Fibroblast of skin of left biceps (primary cell): ENCODE measurements around the gene GRIA3.

Source experiments
- DNase-seq, 2 experiments: peaks; one replicate each; pipeline ENCODE4 v3.0.0-alpha.2; 2013; ENCODE audit warnings: low read depth in 2 of 2

GRIA3 gene

GRCh38 chrX:123184219-123184865, at the start of gene GRIA3:
TSS of gene GRIA3 (plus strand) at chrX:123184278. CDS start at chrX:123184536, 258 bp downstream.
- no peak for DNase-seq

GRCh38 chrX:123138473-123138872, 45.6 kb upstream of the GRIA3 start:
- DNase-seq = peak; percentile 3 to 9

DNA sequence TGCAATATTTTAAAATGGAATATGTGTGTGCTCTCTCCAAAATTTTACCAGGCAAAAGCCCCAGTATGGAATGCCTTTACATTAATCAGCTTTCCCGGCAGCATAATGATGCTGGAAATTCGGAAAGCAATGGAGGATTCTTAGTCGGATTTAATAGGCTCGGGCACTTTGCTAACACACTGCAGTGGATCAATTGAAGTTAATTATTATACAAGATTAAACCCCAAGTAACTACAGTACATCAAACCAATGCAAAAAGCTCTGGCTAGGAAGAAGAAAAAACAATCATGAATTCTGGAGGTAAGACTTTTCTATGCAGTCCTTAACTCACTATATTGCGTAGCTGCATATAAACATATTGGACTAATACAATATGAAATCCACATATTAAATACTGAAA, 43.6 kb upstream of the GRIA3 start:
- no peak for DNase-seq

- no peak for DNase-seq
Observed at GRCh38 chrX:123140904-123141303, 43.2 kb upstream of the GRIA3 start.

- DNase-seq = no peak
Observed at GRCh38 chrX:123153846-123154335, 30.2 kb upstream of the GRIA3 start.

GRCh38 chrX:123155327-123155726, 28.8 kb upstream of the GRIA3 start:
- DNase-seq = no peak

GRCh38 chrX:123157586-123157985, 26.5 kb upstream of the GRIA3 start:
- no peak for DNase-seq

- DNase-seq = no peak
Observed at GRCh38 chrX:123159403-123159802, 24.7 kb upstream of the GRIA3 start.

GRCh38 chrX:123167621-123168020, 16.5 kb upstream of the GRIA3 start:
- DNase-seq = no peak

GRCh38 chrX:123169247-123169901, 14.7 kb upstream of the GRIA3 start:
- no peak for DNase-seq

DNA sequence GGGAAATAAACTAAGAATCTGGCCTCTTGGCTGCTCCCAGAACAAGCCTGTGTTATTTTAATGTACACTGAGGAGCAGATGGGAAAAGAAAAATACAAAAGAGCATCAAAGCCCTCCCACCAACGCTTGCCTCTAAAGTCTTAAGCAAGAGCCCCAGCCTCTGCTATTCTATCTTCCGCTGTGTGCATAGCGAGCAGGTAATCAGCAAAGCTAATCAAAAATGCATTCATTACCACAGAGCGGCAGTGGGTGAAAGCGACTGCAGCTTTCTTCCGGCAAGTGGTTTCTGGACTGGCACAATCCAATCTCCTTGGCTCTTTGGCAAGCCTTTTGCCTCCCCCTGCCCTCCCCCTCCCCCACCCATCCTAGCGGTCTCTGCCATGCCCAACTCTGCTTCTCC, 13.5 kb upstream of the GRIA3 start:
- DNase-seq = no peak

DNA sequence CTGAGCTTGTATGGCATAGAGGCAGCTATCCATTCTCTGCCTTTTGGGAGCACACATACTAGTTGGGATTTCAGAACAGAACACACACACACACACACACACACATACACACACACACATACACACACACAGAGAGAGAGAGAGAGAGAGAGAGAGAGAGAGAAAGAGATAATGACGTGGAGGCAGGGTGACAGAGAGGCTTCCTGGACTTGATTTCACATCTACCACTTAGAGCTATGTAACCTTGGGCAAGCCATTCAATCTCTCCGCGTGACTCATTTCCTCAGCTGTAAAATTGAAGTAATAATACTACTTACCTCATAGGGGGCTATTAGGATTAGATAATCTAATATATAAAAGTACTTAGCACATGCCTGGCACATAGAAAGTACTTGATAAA, 12.3 kb upstream of the GRIA3 start:
- DNase-seq = peak in 1 of 2 experiments; percentile 8

- no peak for DNase-seq
Observed at GRCh38 chrX:123172869-123173268, 11.2 kb upstream of the GRIA3 start.

GRCh38 chrX:123173833-123174232, 10.2 kb upstream of the GRIA3 start:
- DNase-seq = no peak

DNA sequence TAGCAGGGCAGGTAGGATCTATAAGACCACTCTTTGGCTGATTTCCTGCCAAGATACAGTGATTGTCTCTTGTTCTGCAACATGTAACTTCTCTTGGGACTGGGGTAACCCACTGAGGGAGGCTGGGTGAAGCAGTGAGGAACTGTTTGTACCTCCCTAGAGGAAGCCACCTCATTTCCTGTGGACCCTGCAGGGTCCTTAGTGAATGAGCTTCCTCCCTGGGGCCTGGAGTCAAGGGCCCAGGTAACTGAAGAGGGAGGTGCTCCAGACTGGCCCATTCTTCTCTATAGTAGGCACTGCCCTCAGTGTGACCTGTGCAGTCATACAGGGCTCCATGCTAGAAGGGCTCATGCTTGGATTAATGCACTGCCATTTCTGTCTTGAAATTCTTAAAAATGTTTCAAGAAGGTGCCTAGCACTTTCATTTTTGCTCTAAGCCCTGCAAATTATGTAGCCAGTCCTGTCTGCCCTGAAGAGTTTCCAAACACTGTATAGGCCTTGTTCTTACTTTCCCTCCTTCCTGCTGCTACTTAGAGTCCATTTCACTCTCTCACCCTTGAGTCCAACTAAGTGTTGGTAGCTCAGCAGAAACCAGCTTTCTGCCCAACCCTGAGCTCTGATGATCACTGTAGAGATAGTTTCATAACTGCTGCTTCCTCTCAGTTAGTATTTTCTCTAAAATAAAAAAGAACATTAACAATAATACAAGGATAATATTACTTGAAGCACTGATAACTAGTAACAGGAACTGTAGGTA, 8.5 kb upstream of the GRIA3 start:
- DNase-seq = no peak

GRCh38 chrX:123181233-123181914, 2.7 kb upstream of the GRIA3 start:
- no peak for DNase-seq

GRCh38 chrX:123184866-123185276, 793 bp downstream of the GRIA3 start:
- DNase-seq = no peak

- DNase-seq = no peak
Observed at GRCh38 chrX:123185721-123186120, 1.6 kb downstream of the GRIA3 start.

DNA sequence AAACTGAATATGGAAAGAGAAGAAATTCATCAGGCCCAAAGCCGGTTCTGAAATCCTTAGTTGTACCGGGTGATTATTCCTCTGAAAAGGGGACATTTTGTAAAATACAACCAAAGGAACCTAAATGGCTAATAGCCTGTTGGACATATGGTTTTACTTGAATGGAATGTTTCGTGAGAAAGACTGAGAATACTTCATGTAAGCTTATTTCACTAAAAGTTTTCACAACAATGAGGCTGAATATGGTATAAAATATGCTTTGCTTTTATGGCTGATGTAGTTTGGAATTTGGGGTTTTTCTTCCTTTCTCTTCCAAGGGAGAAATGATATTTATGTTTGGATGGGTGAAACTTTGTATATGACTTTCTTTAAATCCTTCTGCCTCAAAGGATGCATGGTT, 2.7 kb downstream of the GRIA3 start:
- DNase-seq = peak in 1 of 2 experiments; percentile 15

- peak in 1 of 2 experiments; percentile 19 for DNase-seq
Observed at GRCh38 chrX:123188081-123188480, 4.0 kb downstream of the GRIA3 start.

- DNase-seq = no peak
Observed at GRCh38 chrX:123189338-123189737, 5.3 kb downstream of the GRIA3 start.

DNA sequence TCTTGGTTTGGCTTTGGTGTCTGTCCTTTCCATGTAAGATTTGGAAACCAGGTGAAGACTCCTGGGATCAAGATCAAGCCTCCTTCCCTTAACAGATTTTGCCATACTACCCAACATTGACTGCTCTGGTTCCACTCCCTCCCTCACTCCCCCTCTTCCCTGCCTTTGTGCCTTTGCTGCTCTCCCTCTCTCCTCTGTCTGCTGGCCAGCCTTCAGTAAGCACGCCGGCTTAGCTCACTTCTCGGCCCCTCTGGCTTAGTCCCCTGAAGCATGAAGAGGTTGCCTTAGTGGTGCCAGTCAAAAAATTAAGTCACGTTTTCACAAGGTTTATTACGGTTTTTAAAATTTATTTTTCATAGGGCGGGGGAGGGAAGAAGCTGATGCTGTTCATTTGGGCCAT, 6.0 kb downstream of the GRIA3 start:
- no peak for DNase-seq
